Glutamatergic neuron (in vitro differentiated cells): ENCODE measurements around the gene BBX. TPM values are rescaled to one million over a fixed set of nuclear protein-coding genes. Genes with fewer than 3 reads are reported as not detected.

Source experiments
- DNase-seq: peaks from one replicate; pipeline ENCODE4 v3.0.0; 2022
- H3K27ac Mint-ChIP-seq: one replicate; pipeline ENCODE4 v1.8.0; 2020; ENCODE audit warnings: mild to moderate bottlenecking, mixed read lengths, inconsistent platforms; ENCODE audit not compliant: unreplicated experiment
- H3K27me3 Mint-ChIP-seq: one replicate; pipeline ENCODE4 v1.8.0; 2020; ENCODE audit warnings: mild to moderate bottlenecking, moderate library complexity, mixed read lengths, inconsistent platforms; ENCODE audit not compliant: unreplicated experiment
- H3K36me3 Mint-ChIP-seq: one replicate; pipeline ENCODE4 v1.8.0; 2020; ENCODE audit warnings: mild to moderate bottlenecking, mixed read lengths, inconsistent platforms; ENCODE audit not compliant: unreplicated experiment
- H3K4me1 Mint-ChIP-seq: one replicate; pipeline ENCODE4 v1.8.0; 2020; ENCODE audit warnings: mild to moderate bottlenecking, low read depth, mixed read lengths, inconsistent platforms; ENCODE audit not compliant: unreplicated experiment
- H3K4me3 Mint-ChIP-seq: one replicate; pipeline ENCODE4 v1.8.0; 2020; ENCODE audit warnings: mild to moderate bottlenecking, mixed read lengths, inconsistent platforms; ENCODE audit not compliant: unreplicated experiment
- H3K9me3 Mint-ChIP-seq: one replicate; pipeline ENCODE4 v1.8.0; 2020; ENCODE audit warnings: mild to moderate bottlenecking, moderate library complexity, mixed read lengths, inconsistent platforms; ENCODE audit not compliant: unreplicated experiment
- total RNA-seq: library from RNA; stranded (reverse); fragmentation: NEBNext Ultra II Directional; extraction: Animal tissue kit (Norgen Biotek cat#: 25700); gene quantifications from one replicate; pipeline ENCODE4 v1.2.1, GENCODE V29; 2021; ENCODE audit not compliant: unreplicated experiment
- TF ChIP-seq, protein P1 (sequence below): fragments of 200-600 bp; sonication (generic); IDR thresholded peaks from one replicate; pipeline ENCODE4 v1.5.0; 2021; ENCODE audit not compliant: partially characterized antibody, unreplicated experiment

BBX gene
- total RNA-seq, 1 donor from 2014 or later = 71.0 TPM

DNA sequence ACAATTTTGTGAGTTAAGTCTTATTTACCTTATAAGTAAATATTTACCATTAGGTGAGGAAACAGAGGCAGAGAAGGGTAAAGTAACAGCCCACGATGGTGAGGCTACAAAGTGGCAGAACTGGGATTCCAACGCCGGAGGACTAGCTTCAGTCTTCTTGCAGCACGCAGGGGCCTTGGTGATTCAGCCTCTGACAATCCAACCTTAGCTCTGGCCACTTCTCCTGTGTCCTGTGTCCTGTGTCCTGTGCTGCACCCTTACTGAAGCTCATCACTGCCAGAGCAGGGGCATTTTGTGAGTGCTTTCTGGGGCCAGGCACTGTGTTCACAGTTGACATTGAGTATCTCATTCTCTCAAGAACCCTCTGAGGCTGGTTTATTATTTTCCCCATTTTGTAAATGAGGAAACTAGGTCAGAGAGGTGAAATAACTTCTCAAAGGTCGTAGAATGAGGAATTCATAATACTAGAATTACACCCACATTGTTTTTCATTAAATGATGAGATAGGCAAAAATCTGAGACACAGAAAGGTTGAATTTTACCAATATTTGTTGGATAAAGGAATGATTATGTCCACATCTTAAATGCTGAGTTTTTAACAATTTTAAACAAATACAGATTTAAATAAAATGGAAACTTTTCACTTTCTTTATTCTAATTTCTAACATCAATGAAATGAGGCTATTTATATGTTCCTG lies 215.9 kb downstream of the BBX start:
- TF ChIP-seq, protein P1, sequence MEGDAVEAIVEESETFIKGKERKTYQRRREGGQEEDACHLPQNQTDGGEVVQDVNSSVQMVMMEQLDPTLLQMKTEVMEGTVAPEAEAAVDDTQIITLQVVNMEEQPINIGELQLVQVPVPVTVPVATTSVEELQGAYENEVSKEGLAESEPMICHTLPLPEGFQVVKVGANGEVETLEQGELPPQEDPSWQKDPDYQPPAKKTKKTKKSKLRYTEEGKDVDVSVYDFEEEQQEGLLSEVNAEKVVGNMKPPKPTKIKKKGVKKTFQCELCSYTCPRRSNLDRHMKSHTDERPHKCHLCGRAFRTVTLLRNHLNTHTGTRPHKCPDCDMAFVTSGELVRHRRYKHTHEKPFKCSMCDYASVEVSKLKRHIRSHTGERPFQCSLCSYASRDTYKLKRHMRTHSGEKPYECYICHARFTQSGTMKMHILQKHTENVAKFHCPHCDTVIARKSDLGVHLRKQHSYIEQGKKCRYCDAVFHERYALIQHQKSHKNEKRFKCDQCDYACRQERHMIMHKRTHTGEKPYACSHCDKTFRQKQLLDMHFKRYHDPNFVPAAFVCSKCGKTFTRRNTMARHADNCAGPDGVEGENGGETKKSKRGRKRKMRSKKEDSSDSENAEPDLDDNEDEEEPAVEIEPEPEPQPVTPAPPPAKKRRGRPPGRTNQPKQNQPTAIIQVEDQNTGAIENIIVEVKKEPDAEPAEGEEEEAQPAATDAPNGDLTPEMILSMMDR = no peak
- Mint-ChIP-seq H3K9me3 (no peaks in the 10 kb centered on the region), H3K4me3 (no peak overlapping the region), H3K27me3 (no peaks in the 10 kb centered on the region), H3K4me1 (peaks cover 32% of the 10 kb centered on the region), H3K36me3 (no peaks in the 10 kb centered on the region), H3K27ac (no peak overlapping the region)
- DNase-seq = no peak

DNA sequence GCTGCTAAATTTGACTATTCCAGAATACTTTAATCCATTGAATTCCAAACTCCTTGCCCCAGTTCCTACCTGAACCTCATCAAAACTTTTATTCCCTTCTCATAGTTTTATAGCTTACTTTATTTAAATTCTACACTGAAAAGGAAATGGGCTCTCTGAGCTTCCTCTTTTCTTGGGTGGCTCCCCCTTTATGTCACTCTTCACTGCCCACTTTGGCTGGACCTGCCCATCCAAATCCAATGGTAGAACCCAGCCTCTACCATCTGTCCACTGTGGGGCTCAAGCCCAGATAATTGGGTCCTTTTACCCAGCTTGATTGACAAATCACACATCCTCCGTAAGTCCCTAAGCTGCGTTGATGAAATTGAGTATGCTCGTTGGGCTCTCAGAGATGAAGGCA lies 216.5 kb downstream of the BBX start:
- no peak for DNase-seq
- Mint-ChIP-seq H3K27me3 (no peaks in the 10 kb centered on the region), H3K27ac (no peak overlapping the region), H3K9me3 (no peaks in the 10 kb centered on the region), H3K4me1 (peaks cover 35% of the 10 kb centered on the region), H3K36me3 (no peaks in the 10 kb centered on the region), H3K4me3 (no peak overlapping the region)
- TF ChIP-seq, protein P1 = no peak

DNA sequence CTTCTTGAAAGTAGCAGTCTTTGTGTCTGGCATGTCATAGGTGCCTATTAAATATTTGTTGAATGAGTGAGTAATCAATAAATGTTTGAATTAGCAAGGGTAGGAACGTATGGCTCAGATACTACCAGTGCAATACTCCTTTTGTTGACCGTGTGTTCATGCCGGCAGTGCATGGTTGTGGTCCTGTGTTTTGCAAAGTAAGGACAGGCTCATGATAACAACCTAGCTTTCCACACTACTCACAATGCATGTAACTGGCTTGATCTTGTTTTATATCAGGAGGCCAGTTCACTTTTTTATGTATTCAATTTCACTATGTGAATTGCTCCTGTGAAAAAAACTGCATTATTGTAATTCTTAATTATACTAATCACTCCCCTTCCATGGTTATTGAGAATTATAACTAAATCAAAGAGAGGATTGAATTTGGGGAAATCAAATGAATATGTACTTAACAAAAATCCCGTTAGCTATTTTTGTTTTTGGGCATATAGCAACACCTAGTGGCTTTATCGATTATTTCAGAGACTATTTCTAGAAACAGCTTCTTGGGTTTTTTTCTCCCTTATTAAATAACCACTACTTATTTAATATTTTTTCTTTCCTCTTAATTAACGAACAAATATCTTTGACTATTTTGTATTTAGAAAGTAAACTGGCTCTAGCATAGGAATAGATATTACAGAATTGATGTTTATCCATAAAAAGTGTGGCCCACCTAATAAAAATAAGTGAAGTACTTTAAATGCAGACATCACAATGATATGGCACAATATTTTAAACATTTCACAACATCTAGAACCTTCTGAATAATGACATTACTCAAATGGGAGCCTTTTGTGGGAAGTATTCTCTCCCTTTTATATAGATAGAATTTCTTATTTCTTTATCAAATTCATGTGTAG lies 218.5 kb downstream of the BBX start:
- Mint-ChIP-seq H3K27me3 (no peaks in the 10 kb centered on the region), H3K9me3 (no peaks in the 10 kb centered on the region), H3K36me3 (no peaks in the 10 kb centered on the region), H3K4me1 (peaks cover 47% of the 10 kb centered on the region), H3K27ac (no peak overlapping the region), H3K4me3 (no peak overlapping the region)
- no peak for DNase-seq
- TF ChIP-seq, protein P1 = peak; percentile 57

DNA sequence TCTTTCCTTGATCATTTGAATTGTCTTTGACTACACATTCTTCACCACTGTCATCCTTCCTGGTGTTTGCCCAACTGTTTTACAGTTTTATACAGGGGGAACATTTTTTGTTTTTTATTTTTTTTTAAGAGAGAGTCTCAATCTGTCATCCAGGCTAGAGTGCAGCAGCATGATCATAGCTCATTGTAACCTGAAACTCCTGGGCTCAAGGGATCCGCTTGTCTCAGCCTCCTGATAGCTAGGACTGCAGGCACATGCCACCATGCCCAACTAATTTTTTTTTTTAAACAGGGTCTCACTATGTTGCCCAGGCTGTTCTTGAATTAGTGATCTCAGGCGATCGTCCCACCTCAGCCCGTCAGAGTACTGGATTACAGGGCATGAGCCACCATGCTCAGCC lies 222.6 kb downstream of the BBX start:
- Mint-ChIP-seq H3K9me3 (peaks cover 2% of the 10 kb centered on the region), H3K4me1 (peaks cover 44% of the 10 kb centered on the region), H3K36me3 (no peaks in the 10 kb centered on the region), H3K27me3 (no peaks in the 10 kb centered on the region), H3K4me3 (peak overlapping the region; percentile 17), H3K27ac (peak overlapping the region; percentile 93)
- peak; percentile 27 for DNase-seq
- TF ChIP-seq, protein P1 = no peak
